ENCODE results near the gene TTC38. TPM values are rescaled to one million over a fixed set of nuclear protein-coding genes. Genes with fewer than 3 reads are reported as not detected.

Gene TTC38
- total RNA-seq, 4 donors from 2014 or later, result 21.8 to 61.8 (median 33.3) TPM

- 90 to 95% methylated on average over 4 to 7 of the region's 23 CpGs for WGBS, 2 donors (ENCODE audit: low coverage in 1 of 2)
- Histone ChIP-seq H3K27me3 (no peaks in the 10 kb centered on the region), H3K9me3 (no peaks in the 10 kb centered on the region), H3K27ac (no peak overlapping the region), H3K36me3 (no peaks in the 10 kb centered on the region), H3K4me1 (no peaks in the 10 kb centered on the region), H3K4me3 (no peak overlapping the region)
- TF ChIP-seq CTCF (IDR thresholded peaks at IDR 0.05) (no peak), POLR2A (IDR thresholded peaks at IDR 0.05) (no peak), POLR2AphosphoS5 (IDR thresholded peaks at IDR 0.05) (no peak), EP300 (IDR thresholded peaks at IDR 0.05) (no peak)
- no peak for ATAC-seq
Measured at GRCh38 chr22:46326066-46326680, 58.4 kb downstream of the TTC38 start.

GRCh38 chr22:46327691-46328465 is 60.1 kb downstream of the TTC38 start:
- Histone ChIP-seq H3K9me3 (no peaks in the 10 kb centered on the region), H3K4me3 (no peak overlapping the region), H3K27ac (no peak overlapping the region), H3K4me1 (no peaks in the 10 kb centered on the region), H3K27me3 (no peaks in the 10 kb centered on the region), H3K36me3 (no peaks in the 10 kb centered on the region)
- 83 to 86% methylated on average over 1 to 8 of the region's 13 CpGs for WGBS, 2 donors (ENCODE audit: low coverage in 1 of 2)
- TF ChIP-seq EP300 (IDR thresholded peaks at IDR 0.05) (no peak), CTCF (IDR thresholded peaks at IDR 0.05) (no peak), POLR2AphosphoS5 (IDR thresholded peaks at IDR 0.05) (no peak), POLR2A (IDR thresholded peaks at IDR 0.05) (no peak)
- ATAC-seq, result no peak

GRCh38 chr22:46328797-46329196 is 61.0 kb downstream of the TTC38 start:
- no peaks in the 10 kb centered on the region for H3K36me3 ChIP-seq
- H3K4me3 ChIP-seq, result no peak overlapping the region
- no peak for ATAC-seq
- WGBS, 2 donors (ENCODE audit: low coverage in 1 of 2), result 70% methylated on average over 1 of the region's 11 CpGs; no CpG with 5 or more reads in 1 of the 2 donors
- H3K9me3 ChIP-seq, result no peaks in the 10 kb centered on the region
- TF ChIP-seq EP300 (IDR thresholded peaks at IDR 0.05) (no peak), POLR2AphosphoS5 (IDR thresholded peaks at IDR 0.05) (no peak), POLR2A (IDR thresholded peaks at IDR 0.05) (no peak), CTCF (IDR thresholded peaks at IDR 0.05) (no peak)
- no peak overlapping the region for H3K27ac ChIP-seq
- H3K4me1 ChIP-seq, result no peaks in the 10 kb centered on the region
- H3K27me3 ChIP-seq, result no peaks in the 10 kb centered on the region

- WGBS, 2 donors (ENCODE audit: low coverage in 1 of 2), result 100% methylated on average over 1 of the region's 8 CpGs; no CpG with 5 or more reads in 1 of the 2 donors
- no peak overlapping the region for H3K4me3 ChIP-seq
- H3K27ac ChIP-seq, result no peak overlapping the region
- no peaks in the 10 kb centered on the region for H3K9me3 ChIP-seq
- TF ChIP-seq CTCF (IDR thresholded peaks at IDR 0.05) (no peak), POLR2A (IDR thresholded peaks at IDR 0.05) (no peak), POLR2AphosphoS5 (IDR thresholded peaks at IDR 0.05) (no peak)
- H3K4me1 ChIP-seq, result peaks cover 0 to 3% (median 0%) of the 10 kb centered on the region in 3 donors
- no peaks in the 10 kb centered on the region for H3K36me3 ChIP-seq
- no peaks in the 10 kb centered on the region for H3K27me3 ChIP-seq
- ATAC-seq, result no peak
Measured at GRCh38 chr22:46329616-46330015, 61.8 kb downstream of the TTC38 start.

- ATAC-seq, result no peak
- TF ChIP-seq POLR2AphosphoS5 (IDR thresholded peaks at IDR 0.05) (no peak), EP300 (IDR thresholded peaks at IDR 0.05) (no peak), CTCF (IDR thresholded peaks at IDR 0.05) (no peak), POLR2A (IDR thresholded peaks at IDR 0.05) (no peak)
- Histone ChIP-seq H3K4me3 (no peak overlapping the region), H3K9me3 (no peaks in the 10 kb centered on the region), H3K36me3 (no peaks in the 10 kb centered on the region), H3K27me3 (no peaks in the 10 kb centered on the region), H3K4me1 (peaks cover 0 to 9% (median 0%) of the 10 kb centered on the region in 3 donors), H3K27ac (no peak overlapping the region)
- WGBS, 2 donors (ENCODE audit: low coverage in 1 of 2), result 88 to 95% methylated on average over 4 of the region's 4 CpGs
Measured at GRCh38 chr22:46330426-46330825, 62.6 kb downstream of the TTC38 start.
